GM19240 (cell line): ENCODE data around the gene THRB.

Experiments
- DNase-seq: peaks from one replicate; pipeline ENCODE4 v3.0.0; 2011; ENCODE audit warnings: low spot score; ENCODE audit not compliant: insufficient read length

The THRB gene

DNA sequence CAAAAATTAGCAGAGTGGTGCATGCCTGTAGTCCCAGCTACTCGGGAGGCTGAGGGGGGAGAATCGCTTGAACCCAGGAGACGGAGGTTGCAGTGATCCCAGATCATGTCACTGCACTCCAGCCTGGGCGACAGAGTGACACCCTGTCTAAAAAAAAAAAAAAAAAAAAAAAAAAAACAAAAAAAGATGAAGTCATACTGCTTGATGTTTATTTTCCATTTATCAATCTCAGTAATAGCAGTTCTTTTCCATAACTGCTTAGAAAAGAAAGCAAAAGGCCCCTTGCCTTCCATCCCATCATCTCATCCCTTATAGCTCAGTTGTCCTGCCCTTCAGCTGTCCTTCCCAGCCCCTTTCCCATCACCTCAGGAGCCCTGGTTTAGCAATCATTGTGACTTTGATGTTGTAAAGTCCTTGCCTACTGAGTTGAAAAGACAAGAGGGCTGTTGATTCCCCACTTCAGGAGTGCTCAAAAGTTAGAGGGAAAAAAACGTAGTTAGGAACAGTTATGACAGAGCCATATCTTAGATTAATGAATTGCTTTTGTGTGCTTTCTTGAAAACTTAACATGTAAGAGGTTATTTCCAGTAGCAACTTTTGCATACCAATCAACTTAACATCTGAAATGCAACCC lies 18.0 kb upstream of the THRB start:
- DNase-seq = no peak

- DNase-seq = no peak
Measured at GRCh38 chr3:24510030-24510648, 15.5 kb upstream of the THRB start.

GRCh38 chr3:24508423-24508839 lies 13.8 kb upstream of the THRB start:
- no peak for DNase-seq

DNA sequence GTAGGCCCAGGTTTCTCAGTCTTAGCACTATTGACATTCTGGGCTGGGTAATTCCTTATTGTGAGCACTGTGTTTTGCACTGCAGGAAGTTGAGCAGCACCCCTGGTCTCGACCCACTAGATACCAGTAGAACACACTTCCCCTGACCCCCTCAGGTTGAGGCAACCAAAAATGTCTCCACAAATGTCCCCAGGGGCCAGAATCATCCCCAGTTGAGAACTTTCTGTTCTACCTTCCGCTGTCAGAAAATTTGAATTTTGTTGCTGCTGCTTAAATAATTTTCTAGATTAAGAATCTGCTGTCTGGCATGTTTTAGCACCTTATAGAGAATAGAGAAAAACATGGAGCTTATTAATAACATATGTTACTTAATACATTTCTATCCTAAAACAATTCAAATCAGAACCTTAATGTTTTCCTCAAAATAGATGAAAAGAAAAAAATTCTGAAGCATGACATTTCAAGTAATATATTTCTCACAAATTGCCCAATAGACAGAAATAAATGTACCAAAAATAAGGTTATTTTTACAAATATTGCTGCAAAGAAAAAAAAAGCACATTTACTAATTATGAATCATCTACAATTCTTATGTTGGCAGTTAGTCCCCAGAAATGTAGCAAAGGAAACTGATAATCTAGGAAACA lies 13.2 kb upstream of the THRB start:
- no peak for DNase-seq

- no peak for DNase-seq
Measured at GRCh38 chr3:24506966-24507775, 12.5 kb upstream of the THRB start.

DNA sequence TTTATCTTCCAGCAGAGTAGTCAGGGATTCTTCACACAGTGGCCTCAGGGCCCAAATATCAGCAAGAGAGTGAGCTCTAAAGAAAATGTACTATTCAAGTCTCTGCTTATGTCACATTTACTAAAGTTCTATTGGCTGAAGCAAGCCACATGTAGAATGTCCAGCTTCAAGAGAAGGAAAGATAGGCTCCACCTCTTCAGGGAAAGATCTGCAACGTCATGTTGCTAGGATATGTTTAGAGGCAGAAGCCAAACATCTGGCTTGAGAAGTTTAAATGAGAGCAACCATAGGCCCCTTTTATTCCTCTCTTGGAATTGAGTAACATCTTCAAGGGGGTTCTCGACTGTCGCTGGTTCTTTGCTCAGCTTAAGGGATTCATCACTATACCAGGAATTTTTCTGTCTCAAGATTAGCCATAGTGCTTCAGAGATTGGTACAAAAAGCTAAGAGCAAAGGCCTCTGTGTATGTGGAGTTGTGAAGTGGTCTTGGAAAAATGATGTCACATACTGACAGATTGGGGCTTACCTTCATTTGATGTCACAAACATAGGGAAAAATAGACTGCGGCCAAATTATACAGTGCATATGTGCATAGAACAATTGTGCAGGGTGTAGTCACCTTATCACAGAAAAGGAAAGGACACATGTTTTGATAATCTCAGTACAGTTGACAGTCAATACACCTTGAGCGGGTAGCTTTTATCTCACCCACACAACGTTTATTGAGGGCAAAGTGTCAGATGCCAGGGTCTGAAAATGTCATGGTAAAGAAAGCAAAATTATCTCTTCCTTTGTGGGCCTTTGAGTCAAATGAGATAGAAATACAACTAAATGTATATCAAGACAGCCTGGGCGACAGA lies 11.3 kb upstream of the THRB start:
- DNase-seq = no peak

DNA sequence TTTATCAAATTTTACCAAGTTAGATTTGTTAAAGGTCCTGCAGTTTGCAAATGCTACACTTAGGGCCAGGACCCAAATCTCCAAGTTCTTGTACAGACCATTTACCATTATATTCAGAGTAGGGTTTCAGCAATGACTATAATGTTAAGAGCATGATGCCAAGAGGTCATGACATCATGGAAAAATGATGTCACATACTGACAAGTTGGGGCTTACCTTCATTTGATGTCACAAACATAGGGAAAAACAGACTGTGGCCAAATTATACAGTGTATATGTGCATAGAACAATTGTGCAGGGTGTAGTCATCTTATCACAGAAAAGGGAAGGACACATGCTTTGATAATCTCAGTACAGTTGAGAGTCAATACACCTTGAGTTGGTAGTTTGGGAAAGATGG lies 10.1 kb upstream of the THRB start:
- no peak for DNase-seq

DNA sequence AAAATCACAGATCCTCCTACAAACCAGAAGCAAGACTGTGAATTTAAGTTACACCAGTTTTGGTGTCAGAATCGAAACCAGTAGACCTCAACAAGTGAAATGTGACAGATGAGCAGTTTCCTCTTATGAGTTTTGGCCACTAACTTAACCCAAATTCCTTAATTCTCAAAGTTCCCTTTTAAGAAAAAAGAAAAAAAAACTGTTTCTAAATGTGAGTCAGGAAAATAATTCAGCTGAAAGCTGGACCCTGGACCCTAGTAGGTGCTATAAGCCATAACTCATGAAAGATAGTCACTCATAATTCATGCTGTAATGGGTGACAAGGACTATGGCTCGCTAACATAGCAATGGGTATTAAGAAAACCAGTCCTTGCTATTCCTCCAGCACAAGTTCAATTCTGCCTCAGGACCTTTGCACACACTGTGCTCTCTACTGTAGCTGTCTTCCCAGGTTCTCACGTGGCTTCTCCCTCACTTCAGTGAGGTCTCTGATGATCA lies 9.0 kb upstream of the THRB start:
- no peak for DNase-seq

DNA sequence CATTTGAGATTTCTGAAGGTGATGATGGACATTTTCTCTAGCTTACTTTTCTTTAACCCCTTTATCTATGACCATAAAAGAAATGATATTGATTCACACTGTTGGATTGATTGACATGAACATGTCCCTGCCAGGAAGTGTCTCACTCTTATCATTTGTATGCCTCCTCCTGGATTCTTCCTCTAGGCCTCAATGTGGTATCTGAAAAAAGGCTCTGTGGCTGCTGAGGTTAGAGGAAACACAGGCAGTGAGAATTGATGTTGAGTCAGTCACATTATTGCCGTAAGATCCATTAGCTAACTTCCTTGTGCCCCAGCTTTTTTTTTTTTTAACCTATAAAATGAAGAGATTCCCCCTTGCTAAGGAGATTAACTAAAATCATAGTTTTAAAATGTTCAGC lies 8.0 kb upstream of the THRB start:
- no peak for DNase-seq

- DNase-seq = no peak
Measured at GRCh38 chr3:24500806-24501205, 6.2 kb upstream of the THRB start.

- DNase-seq = no peak
Measured at GRCh38 chr3:24499991-24500390, 5.3 kb upstream of the THRB start.

- DNase-seq = no peak
Measured at GRCh38 chr3:24498796-24499195, 4.1 kb upstream of the THRB start.

GRCh38 chr3:24498391-24498790 lies 3.7 kb upstream of the THRB start:
- DNase-seq = no peak

GRCh38 chr3:24497942-24498341 lies 3.3 kb upstream of the THRB start:
- DNase-seq = no peak

GRCh38 chr3:24496529-24497482 lies 2.2 kb upstream of the THRB start:
- no peak for DNase-seq

- no peak for DNase-seq
Measured at GRCh38 chr3:24495326-24495994, 810 bp upstream of the THRB start.

GRCh38 chr3:24493746-24494617 lies 668 bp downstream of the THRB start:
- no peak for DNase-seq

DNA sequence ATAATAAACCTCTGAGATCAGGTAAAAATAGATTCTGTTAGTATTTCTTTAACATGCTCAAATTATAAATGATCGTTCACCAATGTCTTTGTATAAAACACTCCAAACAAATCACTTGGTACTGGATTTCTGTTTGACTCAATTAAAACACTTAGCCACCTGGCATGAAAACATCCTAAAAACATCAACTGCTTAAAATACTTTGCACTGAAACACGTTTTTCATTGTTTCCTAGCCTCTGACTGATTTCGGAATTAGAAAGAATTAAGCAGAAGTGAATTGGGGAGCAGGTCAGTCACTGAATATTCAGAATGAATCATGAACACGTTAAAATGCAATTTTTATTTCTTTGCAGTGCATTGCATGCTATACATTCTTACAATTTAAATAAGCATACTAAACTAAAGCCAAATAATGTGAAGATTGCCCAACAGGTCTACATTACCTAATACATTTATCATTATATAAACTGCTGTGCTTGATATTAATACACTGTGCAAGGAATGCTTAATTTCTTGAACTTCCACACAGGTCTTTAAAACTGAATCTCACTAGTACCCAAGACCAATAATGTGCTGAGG lies 1.6 kb downstream of the THRB start:
- no peak for DNase-seq
